Panc1 (cell line): ENCODE measurements around the gene SGSH. TPM values are rescaled to one million over a fixed set of nuclear protein-coding genes. Genes with fewer than 3 reads are reported as not detected.
A peak's percentile ranks its signal among the peaks of the same experiment; 100 is the strongest.

Source experiments
- ATAC-seq: fragments of 200-7000 bp; cut with Tn5 transposase; 2 replicates; pipeline ENCODE4 v1.9.1; 2020; ENCODE audit warnings: mild to moderate bottlenecking, moderate library complexity
- BruUV-seq: library from RNA; stranded (reverse); fragments of 400-500 nt; replicated peaks from 2 replicates; lab custom pipeline; 2021; lab: Mats Ljungman, UMichigan
- CTCF ChIA-PET: fragments of 300-600 bp; sonication (Branson Sonifier 250); formaldehyde crosslinking; loops from one replicate; lab custom pipeline; 2022; ENCODE audit warnings: antibody characterized with exemption; lab: Charles Lee
- POLR2A ChIA-PET: fragments of 300-600 bp; sonication (Branson Sonifier 250); formaldehyde crosslinking; loops from one replicate; lab custom pipeline; 2022; ENCODE audit warnings: antibody characterized with exemption; lab: Charles Lee
- DNase-seq: peaks from one replicate; pipeline ENCODE4 v3.0.0-alpha.2; 2010; ENCODE audit warnings: low read depth, low spot score
- H3K27ac ChIP-seq: 2 replicates; pipeline ENCODE4 v1.5.1; 2011; ENCODE audit warnings: mild to moderate bottlenecking, low read length, inconsistent platforms
- H3K27me3 ChIP-seq: fragments of 200-500 bp; sonication (Bioruptor generic); 2 replicates; pipeline ENCODE4 v1.6.0; 2014; ENCODE audit warnings: low read length, inconsistent platforms; ENCODE audit not compliant: control insufficient read depth, insufficient read depth
- H3K36me3 ChIP-seq: fragments of 200-500 bp; sonication (Bioruptor generic); 2 replicates; pipeline ENCODE4 v1.5.1; 2014; ENCODE audit warnings: inconsistent platforms, mild to moderate bottlenecking, low read length, moderate library complexity; ENCODE audit not compliant: control insufficient read depth, insufficient read depth
- H3K4me1 ChIP-seq: 2 replicates; pipeline ENCODE4 v1.5.1; 2011; ENCODE audit warnings: inconsistent platforms, mild to moderate bottlenecking, low read length, moderate library complexity; ENCODE audit not compliant: control insufficient read depth, insufficient read depth
- H3K4me3 ChIP-seq, 2 experiments: 2 replicates each; pipeline ENCODE4 v1.5.1; 2011 to 2012; ENCODE audit warnings: low read depth in 2 of 2, low read length in 2 of 2, mild to moderate bottlenecking in 2 of 2, inconsistent platforms in 1 of 2, moderate library complexity in 1 of 2
- H3K9me3 ChIP-seq: fragments of 200-500 bp; sonication (Bioruptor generic); 2 replicates; pipeline ENCODE4 v1.5.1; 2014; ENCODE audit warnings: low read depth, mild to moderate bottlenecking, inconsistent platforms, low read length, moderate library complexity; ENCODE audit not compliant: control insufficient read depth, insufficient read depth
- CTCF ChIP-seq: fragments of 450-650 bp; IDR thresholded peaks from 2 replicates; pipeline ENCODE4 v1.5.1; 2017; ENCODE audit warnings: mild to moderate bottlenecking
- POLR2AphosphoS5 ChIP-seq: IDR thresholded peaks from 2 replicates; pipeline ENCODE4 v1.6.1; 2012; ENCODE audit warnings: mild to moderate bottlenecking, low read depth, low read length, moderate library complexity
- SIN3A ChIP-seq: IDR thresholded peaks from 2 replicates; pipeline ENCODE4 v1.6.1; 2012; ENCODE audit warnings: low read depth, mild to moderate bottlenecking, low read length, moderate library complexity, borderline replicate concordance; ENCODE audit not compliant: insufficient read depth
- TCF7L2 ChIP-seq: IDR thresholded peaks from 2 replicates; pipeline ENCODE4 v1.6.1; 2011; ENCODE audit warnings: mild to moderate bottlenecking, low read depth, low read length, inconsistent platforms
- in situ Hi-C: cut with HindIII; loops from 2 replicates; pipeline ENCODE4 v1.10.0; 2016; ENCODE audit warnings: low sequenced_read_pairs, low pct_unique_long_range_greater_than_20kb
- intact Hi-C: fragments of 100-400 bp; cut with micrococcal nuclease; formaldehyde crosslinking; loops from one replicate; pipeline ENCODE4 v1.10.0; 2022; ENCODE audit not compliant: unreplicated experiment
- total RNA-seq: library from RNA; stranded (reverse); gene quantifications from one replicate; pipeline ENCODE4 v1.2.1, GENCODE V29; 2021; ENCODE audit not compliant: unreplicated experiment
- TF ChIP-seq, protein P1 (sequence below), 2 experiments: IDR thresholded peaks; 2 replicates each; pipeline ENCODE4 v1.6.1; 2011 to 2012; ENCODE audit warnings: low read depth in 2 of 2, control low read depth in 1 of 2, low read length in 1 of 2, mild to moderate bottlenecking in 1 of 2, moderate library complexity in 1 of 2; ENCODE audit not compliant: insufficient read depth in 1 of 2

The SGSH gene
- total RNA-seq, 1 experiment from 2014 or later: 70.2 TPM

GRCh38 chr17:80163336-80163735 is 56.8 kb downstream of the SGSH start:
- no TSS peak for BruUV-seq
- Histone ChIP-seq H3K36me3 (no peaks in the 10 kb centered on the region), H3K4me1 (no peaks in the 10 kb centered on the region), H3K9me3 (no peaks in the 10 kb centered on the region), H3K27me3 (no peaks in the 10 kb centered on the region), H3K27ac (no peak overlapping the region), H3K4me3 (no peak overlapping the region)
- CTCF ChIA-PET: no interaction called here
- TF ChIP-seq CTCF (no peak), POLR2AphosphoS5 (no peak), SIN3A (no peak), TCF7L2 (no peak)
- TF ChIP-seq, protein P1, sequence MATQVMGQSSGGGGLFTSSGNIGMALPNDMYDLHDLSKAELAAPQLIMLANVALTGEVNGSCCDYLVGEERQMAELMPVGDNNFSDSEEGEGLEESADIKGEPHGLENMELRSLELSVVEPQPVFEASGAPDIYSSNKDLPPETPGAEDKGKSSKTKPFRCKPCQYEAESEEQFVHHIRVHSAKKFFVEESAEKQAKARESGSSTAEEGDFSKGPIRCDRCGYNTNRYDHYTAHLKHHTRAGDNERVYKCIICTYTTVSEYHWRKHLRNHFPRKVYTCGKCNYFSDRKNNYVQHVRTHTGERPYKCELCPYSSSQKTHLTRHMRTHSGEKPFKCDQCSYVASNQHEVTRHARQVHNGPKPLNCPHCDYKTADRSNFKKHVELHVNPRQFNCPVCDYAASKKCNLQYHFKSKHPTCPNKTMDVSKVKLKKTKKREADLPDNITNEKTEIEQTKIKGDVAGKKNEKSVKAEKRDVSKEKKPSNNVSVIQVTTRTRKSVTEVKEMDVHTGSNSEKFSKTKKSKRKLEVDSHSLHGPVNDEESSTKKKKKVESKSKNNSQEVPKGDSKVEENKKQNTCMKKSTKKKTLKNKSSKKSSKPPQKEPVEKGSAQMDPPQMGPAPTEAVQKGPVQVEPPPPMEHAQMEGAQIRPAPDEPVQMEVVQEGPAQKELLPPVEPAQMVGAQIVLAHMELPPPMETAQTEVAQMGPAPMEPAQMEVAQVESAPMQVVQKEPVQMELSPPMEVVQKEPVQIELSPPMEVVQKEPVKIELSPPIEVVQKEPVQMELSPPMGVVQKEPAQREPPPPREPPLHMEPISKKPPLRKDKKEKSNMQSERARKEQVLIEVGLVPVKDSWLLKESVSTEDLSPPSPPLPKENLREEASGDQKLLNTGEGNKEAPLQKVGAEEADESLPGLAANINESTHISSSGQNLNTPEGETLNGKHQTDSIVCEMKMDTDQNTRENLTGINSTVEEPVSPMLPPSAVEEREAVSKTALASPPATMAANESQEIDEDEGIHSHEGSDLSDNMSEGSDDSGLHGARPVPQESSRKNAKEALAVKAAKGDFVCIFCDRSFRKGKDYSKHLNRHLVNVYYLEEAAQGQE (IDR thresholded peaks at IDR 0.05; ENCODE audit: insufficient read depth in 1 of 2, low read depth in 2 of 2, low read length in 1 of 2): no peak
- in situ Hi-C loops (no loop called here), intact Hi-C loops (no loop called here)
- POLR2A ChIA-PET: no interaction called here
- DNase-seq (no peak), ATAC-seq (no peak)

- H3K4me3 ChIP-seq: no peak overlapping the region
- no peaks in the 10 kb centered on the region for H3K27me3 ChIP-seq
- DNase-seq: no peak
- TF ChIP-seq TCF7L2 (no peak), POLR2AphosphoS5 (no peak), CTCF (no peak), SIN3A (no peak)
- TF ChIP-seq, protein P1 (IDR thresholded peaks at IDR 0.05; ENCODE audit: insufficient read depth in 1 of 2, low read depth in 2 of 2, low read length in 1 of 2): no peak
- no peaks in the 10 kb centered on the region for H3K4me1 ChIP-seq
- no peak overlapping the region for H3K27ac ChIP-seq
- ChIA-PET POLR2A (interaction anchor here (0.6 kb wide), 1 partner anchor 711 kb away, joined by 3 read pairs; no protein-coding TSS in a partner anchor), CTCF (interaction anchor here (0.6 kb wide), 1 partner anchor 46 kb away, joined by 9 read pairs; no protein-coding TSS in a partner anchor)
- no TSS peak for BruUV-seq
- in situ Hi-C loops (no loop called here), intact Hi-C loops (no loop called here)
- H3K9me3 ChIP-seq: peaks cover 8% of the 10 kb centered on the region; the same call in 1 of the 2 replicates
- peak; percentile 46 for ATAC-seq
- H3K36me3 ChIP-seq: no peaks in the 10 kb centered on the region
Measured at GRCh38 chr17:80160536-80160935, 59.6 kb downstream of the SGSH start.

Other genes starting within 250 kb of the SGSH start
- gene TBC1D16, start 184.5 kb downstream of the SGSH start, total RNA-seq: 41.6 TPM
- 18.0 TPM for gene CCDC40, start 183.7 kb downstream of the SGSH start, total RNA-seq
- 36.1 TPM for gene GAA, start 118.8 kb downstream of the SGSH start, total RNA-seq
- 169 TPM for gene EIF4A3, start 73.2 kb downstream of the SGSH start, total RNA-seq
- gene CARD14, start 50.3 kb downstream of the SGSH start, total RNA-seq: not detected
- 30.9 TPM for gene SLC26A11, start 94 bp upstream of the SGSH start, total RNA-seq
- gene RNF213, start 40.5 kb upstream of the SGSH start, total RNA-seq: 230 TPM
- 37.1 TPM for gene ENDOV, start 194.8 kb upstream of the SGSH start, total RNA-seq